ENCODE data around the gene C1QTNF3.
"Not testable (repeated sequence)": the region's sequence is repeated elsewhere in the genome, so short reads cannot be mapped to it uniquely, and the experiment has no call there.

C1QTNF3 gene

DNA sequence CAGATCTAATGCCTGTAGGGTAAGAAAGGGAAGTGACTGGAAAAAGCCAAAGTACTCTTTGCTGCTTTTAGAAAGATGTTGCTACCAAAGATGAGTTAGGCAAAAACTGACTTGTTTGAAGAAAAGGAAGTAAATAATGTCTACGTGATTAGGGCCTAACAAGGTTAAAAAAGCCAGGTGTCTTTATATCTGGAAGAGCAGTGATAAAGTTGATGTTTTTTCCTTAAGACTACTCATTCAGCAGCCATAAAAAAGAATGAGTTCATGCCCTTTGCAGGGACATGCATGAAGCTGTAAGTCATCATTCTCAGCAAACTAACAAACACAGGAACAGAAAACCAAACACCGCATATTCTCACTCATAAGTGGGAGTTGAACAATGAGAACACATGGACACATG lies 21.7 kb downstream of the C1QTNF3 start:
- no peaks in the 10 kb centered on the region for H3K9me3 Mint-ChIP-seq
- H3K4me3 Mint-ChIP-seq: no peak overlapping the region
- no peak for DNase-seq
- H3K27me3 Mint-ChIP-seq: no peaks in the 10 kb centered on the region
- peak overlapping the region; percentile 89 for H3K27ac Mint-ChIP-seq
- peaks cover 25% of the 10 kb centered on the region for H3K4me1 Mint-ChIP-seq
- CTCF ChIA-PET: interaction anchor here (1.1 to 2.6 kb wide), 2 partner anchors 24 to 51 kb away, joined by 4 to 7 read pairs; no protein-coding TSS in a partner anchor
- peaks cover 36% of the 10 kb centered on the region for H3K36me3 Mint-ChIP-seq

DNA sequence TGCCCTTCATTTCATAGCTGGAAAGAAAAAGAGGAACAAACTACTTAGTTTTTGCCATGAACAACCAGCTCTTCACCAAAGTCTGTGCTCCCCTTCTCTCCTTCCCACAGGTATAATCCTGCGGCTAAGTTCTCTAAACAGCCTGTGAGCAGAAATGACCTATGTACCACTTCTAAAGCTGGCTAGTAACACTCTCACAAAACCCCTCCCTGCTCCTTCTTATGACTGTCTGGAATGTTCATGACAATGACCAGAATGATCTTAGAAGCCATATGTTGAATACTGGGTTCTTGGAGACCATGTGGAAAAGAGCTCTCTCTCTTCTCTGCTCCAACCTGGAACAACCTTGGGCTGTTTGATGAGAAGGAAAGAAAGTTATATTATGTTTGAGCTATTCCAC lies 22.3 kb downstream of the C1QTNF3 start:
- Mint-ChIP-seq H3K4me3 (no peak overlapping the region), H3K27me3 (no peaks in the 10 kb centered on the region), H3K4me1 (peaks cover 25% of the 10 kb centered on the region), H3K9me3 (no peaks in the 10 kb centered on the region), H3K27ac (no peak overlapping the region), H3K36me3 (peaks cover 30% of the 10 kb centered on the region)
- no peak for DNase-seq
- CTCF ChIA-PET: interaction anchor here (1.7 to 2.6 kb wide), 2 partner anchors 23 to 25 kb away, joined by 5 to 7 read pairs; no protein-coding TSS in a partner anchor

DNA sequence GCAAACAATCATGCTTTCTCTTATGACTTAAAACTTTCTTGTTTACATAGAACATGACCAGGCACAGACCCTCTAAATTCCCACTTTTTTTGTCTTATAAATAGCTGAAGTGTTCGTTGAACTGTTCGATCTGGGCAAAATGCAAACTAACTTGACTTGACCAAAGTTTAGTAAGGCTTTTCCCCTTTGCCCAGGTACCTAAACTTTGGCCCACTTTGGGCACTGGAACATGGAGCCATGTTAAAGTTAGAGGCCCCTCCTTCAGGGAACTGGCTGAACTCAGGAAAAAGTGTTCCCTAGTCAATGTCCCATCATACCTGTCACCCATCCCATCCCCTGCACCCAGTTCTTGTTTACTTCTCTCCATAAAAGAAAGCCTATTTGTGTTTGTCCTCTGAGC lies 25.8 kb downstream of the C1QTNF3 start:
- Mint-ChIP-seq H3K27ac (no peak overlapping the region), H3K4me1 (peaks cover 15% of the 10 kb centered on the region)

DNA sequence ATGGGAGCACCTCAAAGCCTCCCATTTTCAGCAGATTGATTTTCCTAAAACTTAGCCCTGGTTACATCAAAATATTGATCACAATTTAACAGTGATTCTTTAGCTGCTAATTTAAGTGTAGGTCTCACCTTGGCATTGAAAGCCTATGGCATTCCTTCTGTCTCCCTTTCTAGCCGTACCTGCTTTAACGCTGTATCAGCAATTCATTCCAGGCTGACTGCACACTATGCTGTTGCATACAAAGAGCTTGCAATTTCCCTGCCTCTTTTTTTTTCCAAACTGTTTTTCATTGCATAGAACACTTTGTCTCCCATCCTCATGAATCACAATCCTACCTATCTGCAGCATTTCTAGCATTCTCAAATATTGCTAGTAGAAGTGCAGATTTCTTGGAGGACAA lies 26.3 kb downstream of the C1QTNF3 start:
- CTCF ChIA-PET: interaction anchor here (0.9 kb wide), 1 partner anchor 470 kb away, joined by 3 read pairs; no protein-coding TSS in a partner anchor
- peaks cover 21% of the 10 kb centered on the region for H3K36me3 Mint-ChIP-seq

More for the DNA sequence above, 25.8 kb downstream of the C1QTNF3 start:
- Mint-ChIP-seq H3K9me3 (peaks cover 2% of the 10 kb centered on the region), H3K4me3 (no peak overlapping the region), H3K27me3 (peaks cover 5% of the 10 kb centered on the region), H3K36me3 (peaks cover 23% of the 10 kb centered on the region)
- DNase-seq: no peak
- CTCF ChIA-PET: interaction anchor here (0.9 kb wide), 1 partner anchor 469 kb away, joined by 3 read pairs; no protein-coding TSS in a partner anchor

DNA sequence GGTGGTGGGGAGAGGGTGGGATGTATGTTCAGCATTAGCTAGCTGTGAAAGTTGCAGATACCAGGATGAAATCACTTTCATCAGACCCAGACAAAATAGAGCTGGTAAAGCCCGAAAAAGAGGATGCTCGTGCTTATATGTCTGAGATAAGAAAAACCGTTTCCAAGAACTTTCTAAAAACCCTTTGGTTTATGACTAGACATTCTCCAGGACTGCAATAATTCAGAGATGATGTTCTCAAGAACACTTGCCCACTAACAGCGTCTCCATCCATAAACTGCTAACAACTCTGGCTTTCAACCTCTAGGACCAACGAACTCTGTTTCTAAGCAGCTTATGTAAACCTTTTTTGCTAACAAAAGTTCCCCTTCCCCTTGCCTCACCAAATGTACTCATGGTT lies 26.8 kb downstream of the C1QTNF3 start:
- Mint-ChIP-seq H3K4me3 (no peak overlapping the region), H3K9me3 (peaks cover 2% of the 10 kb centered on the region), H3K27ac (no peak overlapping the region), H3K27me3 (peaks cover 6% of the 10 kb centered on the region), H3K36me3 (peaks cover 17% of the 10 kb centered on the region), H3K4me1 (peaks cover 5% of the 10 kb centered on the region)
- DNase-seq: no peak
- CTCF ChIA-PET: interaction anchor here (1.1 kb wide), 1 partner anchor 18 kb away, joined by 4 read pairs; no protein-coding TSS in a partner anchor

More for the DNA sequence above, 26.3 kb downstream of the C1QTNF3 start:
- no peak overlapping the region for H3K27ac Mint-ChIP-seq
- no peak overlapping the region for H3K4me3 Mint-ChIP-seq
- peaks cover 2% of the 10 kb centered on the region for H3K9me3 Mint-ChIP-seq
- H3K4me1 Mint-ChIP-seq: peaks cover 10% of the 10 kb centered on the region
- no peak for DNase-seq
- peaks cover 5% of the 10 kb centered on the region for H3K27me3 Mint-ChIP-seq

DNA sequence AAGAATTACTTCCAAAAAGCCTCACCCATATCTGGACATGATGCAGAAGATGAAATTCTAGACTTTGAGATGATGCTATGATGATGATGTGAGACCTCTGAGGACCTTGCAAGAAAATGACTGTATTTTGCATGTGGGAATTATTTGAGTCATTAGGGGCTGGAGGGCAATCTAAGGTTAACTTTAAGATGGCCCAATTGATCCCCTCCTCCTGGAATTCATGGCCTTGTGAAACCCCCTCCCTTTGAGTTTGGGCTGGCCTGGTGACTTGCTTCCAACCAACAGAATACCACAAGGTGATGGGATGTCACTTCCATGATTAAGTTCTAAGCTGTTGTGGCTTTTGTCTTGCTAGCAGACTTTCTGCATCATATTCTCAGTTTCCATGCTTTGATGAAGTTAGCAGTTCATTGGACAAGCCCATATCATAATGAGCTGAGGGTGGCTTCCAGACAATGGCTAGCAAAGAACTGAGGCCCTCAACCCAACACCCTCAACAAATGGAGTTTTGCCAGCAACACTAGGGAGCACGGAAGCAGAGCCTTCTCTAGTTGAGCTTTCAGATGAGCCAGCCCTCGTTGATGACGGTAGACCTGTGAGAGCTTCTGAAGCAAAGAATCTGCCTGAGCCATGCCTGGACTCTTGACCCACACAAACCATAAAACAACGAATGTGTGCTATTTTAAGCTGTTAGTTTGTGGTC lies 27.7 kb downstream of the C1QTNF3 start:
- Mint-ChIP-seq H3K27me3 (peaks cover 11% of the 10 kb centered on the region), H3K27ac (no peak overlapping the region), H3K4me1 (no peaks in the 10 kb centered on the region), H3K4me3 (no peak overlapping the region), H3K36me3 (peaks cover 8% of the 10 kb centered on the region), H3K9me3 (peaks cover 2% of the 10 kb centered on the region)
- no peak for DNase-seq
- CTCF ChIA-PET: interaction anchor here (1.1 kb wide), 1 partner anchor 17 kb away, joined by 4 read pairs; no protein-coding TSS in a partner anchor

DNA sequence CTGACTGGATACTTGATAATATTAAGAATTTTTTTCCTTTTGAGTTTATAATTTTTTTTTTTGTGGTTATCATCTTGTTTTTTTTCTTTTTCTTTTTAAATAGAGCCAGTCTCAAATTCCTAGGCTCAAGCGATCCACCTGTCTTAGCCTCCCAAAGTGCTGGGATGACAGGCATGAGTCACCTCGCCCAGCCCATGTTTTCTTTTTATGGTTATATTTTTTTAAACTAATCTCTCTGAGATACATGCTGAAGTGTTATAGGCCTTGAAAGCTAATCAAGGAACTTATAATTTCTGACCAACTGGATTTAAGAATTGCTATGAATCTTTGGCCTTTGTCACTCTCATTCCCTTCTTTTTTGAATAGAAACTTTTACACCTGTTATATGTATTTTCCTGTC lies 28.4 kb downstream of the C1QTNF3 start:
- peaks cover under 1% of the 10 kb centered on the region for H3K4me1 Mint-ChIP-seq
- CTCF ChIA-PET: no interaction called here
- no peak overlapping the region for H3K27ac Mint-ChIP-seq
- peaks cover 5% of the 10 kb centered on the region for H3K36me3 Mint-ChIP-seq
- DNase-seq: no peak
- H3K4me3 Mint-ChIP-seq: no peak overlapping the region
- H3K27me3 Mint-ChIP-seq: peaks cover 11% of the 10 kb centered on the region
- peaks cover 2% of the 10 kb centered on the region for H3K9me3 Mint-ChIP-seq

DNA sequence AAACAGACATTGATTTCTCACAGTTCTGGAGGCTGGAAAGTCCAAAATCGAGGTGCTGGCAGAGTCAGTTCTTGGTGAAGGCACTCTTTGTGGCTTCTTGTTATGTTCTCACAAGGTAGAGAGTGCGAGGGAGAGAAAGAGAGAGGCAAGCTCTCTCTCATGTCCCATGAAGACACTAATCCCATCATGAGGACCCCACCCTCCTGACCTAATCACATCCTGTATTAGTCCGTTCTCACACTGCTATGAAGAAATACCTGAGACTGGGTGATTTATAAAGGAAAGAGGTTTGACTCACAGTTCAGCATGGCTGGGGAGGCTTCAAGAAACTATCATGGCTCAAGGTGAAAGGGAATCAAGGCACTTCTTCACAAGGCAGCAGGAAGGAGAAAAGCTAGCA lies 29.5 kb downstream of the C1QTNF3 start:
- Mint-ChIP-seq H3K36me3 (no peaks in the 10 kb centered on the region), H3K27me3 (peaks cover 11% of the 10 kb centered on the region), H3K9me3 (peaks cover 2% of the 10 kb centered on the region), H3K4me1 (peaks cover 11% of the 10 kb centered on the region), H3K27ac (no peak overlapping the region), H3K4me3 (no peak overlapping the region)
- no peak for DNase-seq
- CTCF ChIA-PET: interaction anchor here (0.9 to 1.1 kb wide), 2 partner anchors 12 to 18 kb away, joined by 3 read pairs; no protein-coding TSS in a partner anchor

DNA sequence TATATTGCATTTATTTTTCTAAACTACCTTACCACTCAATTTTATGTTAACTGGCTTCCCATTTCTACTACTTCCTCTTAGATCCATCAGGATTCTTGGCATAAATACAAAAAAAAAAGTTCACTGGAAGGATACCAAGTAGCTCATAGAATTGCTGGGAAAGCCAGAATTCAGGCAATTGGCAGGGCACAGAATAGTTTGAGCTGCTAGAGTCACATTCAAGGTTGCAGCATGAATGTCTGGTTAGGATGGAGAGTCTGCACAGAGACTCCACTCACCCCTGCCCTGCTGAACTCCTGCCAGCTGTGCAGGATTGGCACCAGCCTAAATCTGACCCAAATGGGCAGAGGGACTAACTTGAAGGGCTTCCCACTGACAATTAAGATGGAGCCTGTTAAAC lies 30.2 kb downstream of the C1QTNF3 start:
- Mint-ChIP-seq H3K27me3 (peaks cover 11% of the 10 kb centered on the region), H3K27ac (no peak overlapping the region), H3K4me1 (peaks cover 14% of the 10 kb centered on the region), H3K4me3 (no peak overlapping the region), H3K9me3 (peaks cover 2% of the 10 kb centered on the region), H3K36me3 (no peaks in the 10 kb centered on the region)
- no peak for DNase-seq
- CTCF ChIA-PET: interaction anchor here (1.1 kb wide), 1 partner anchor 11 kb away, joined by 3 read pairs; no protein-coding TSS in a partner anchor

DNA sequence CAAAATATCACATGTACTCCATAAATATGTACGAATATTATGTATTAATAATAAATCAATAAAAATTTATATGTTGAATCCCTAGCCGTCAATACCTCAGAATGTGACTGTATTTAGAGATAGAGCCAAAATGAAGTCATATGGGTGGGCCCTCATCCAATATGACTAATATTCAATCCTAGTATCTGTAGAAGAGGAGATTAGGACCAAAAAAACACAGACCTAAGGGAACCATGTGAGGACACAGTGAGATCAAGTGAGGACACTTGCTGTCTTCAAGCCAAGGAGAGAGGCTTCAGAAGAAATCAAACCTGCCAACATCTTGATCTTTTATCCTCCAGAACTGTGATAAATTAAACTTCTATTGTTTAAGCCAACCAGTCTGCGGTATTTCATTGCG lies 31.5 kb downstream of the C1QTNF3 start:
- CTCF ChIA-PET: no interaction called here

DNA sequence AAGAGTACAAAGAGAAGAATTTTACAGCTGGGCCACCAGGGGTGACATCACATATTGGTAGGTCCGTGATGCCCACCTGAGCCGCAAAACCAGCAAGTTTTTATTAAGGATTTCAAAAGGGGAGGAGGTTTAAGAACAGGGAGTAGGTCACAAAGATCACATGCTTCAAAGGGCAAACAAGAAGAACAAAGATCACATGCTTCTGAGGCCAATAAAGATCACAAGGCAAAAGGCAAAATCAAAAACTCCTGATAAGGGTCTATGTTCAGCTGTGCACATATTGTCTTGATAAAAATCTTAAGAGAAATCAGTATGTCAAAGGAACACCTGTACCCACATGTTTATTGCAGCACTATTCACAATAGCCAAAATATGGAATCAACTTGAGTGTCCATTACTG lies 32.9 kb downstream of the C1QTNF3 start:
- CTCF ChIA-PET, H3K27ac Mint-ChIP-seq, H3K36me3 Mint-ChIP-seq, H3K9me3 Mint-ChIP-seq, H3K4me3 Mint-ChIP-seq, DNase-seq: not testable (repeated sequence)
- peaks cover 24% of the 10 kb centered on the region for H3K4me1 Mint-ChIP-seq
- H3K27me3 Mint-ChIP-seq: peaks cover 11% of the 10 kb centered on the region

More for the DNA sequence above, 31.5 kb downstream of the C1QTNF3 start:
- Mint-ChIP-seq H3K36me3 (no peaks in the 10 kb centered on the region), H3K9me3 (peaks cover 2% of the 10 kb centered on the region), H3K4me1 (peaks cover 22% of the 10 kb centered on the region), H3K4me3 (no peak overlapping the region), H3K27me3 (peaks cover 11% of the 10 kb centered on the region), H3K27ac (no peak overlapping the region)
- DNase-seq: no peak

DNA sequence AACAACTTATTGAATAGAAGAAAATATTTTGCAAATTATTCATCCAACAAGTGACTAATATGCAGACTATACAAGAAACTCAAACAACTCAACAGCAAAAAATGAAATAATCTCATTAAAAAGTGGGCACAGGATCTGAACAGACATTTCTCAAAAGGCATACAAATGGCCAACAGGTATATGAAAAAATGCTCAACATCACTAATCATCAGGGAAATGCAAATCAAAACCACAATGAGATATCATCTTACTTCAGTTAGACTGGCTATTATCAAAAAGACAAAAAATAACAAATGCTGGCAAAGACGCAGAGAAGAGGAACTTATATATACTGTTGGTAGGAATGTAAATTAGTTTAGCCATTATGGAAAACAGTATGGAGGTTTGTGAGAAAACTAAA lies 33.4 kb downstream of the C1QTNF3 start:
- peaks cover 11% of the 10 kb centered on the region for H3K27me3 Mint-ChIP-seq
- no peaks in the 10 kb centered on the region for H3K36me3 Mint-ChIP-seq
- peaks cover 2% of the 10 kb centered on the region for H3K9me3 Mint-ChIP-seq
- CTCF ChIA-PET: no interaction called here
- H3K4me1 Mint-ChIP-seq: peaks cover 24% of the 10 kb centered on the region
- no peak overlapping the region for H3K4me3 Mint-ChIP-seq
- no peak for DNase-seq
- H3K27ac Mint-ChIP-seq: no peak overlapping the region

DNA sequence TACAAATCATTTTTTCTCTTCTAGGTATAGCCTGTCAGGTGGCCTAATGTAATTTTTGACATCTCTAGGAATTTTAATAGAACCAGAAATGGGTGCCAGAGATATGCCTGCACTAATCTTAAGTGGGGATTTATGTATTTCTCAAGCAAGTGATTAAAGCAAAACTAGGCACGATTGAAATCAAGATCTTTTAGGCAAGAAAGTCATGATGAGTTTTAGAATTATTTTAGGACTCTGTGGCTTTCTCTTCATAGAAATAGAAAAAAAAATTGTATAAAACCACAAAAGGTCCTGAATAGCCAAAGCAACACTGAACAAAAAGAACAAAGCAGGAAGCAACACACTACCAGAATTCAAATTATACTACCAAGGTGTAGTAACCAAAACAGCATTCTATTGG lies 34.2 kb downstream of the C1QTNF3 start:
- H3K4me1 Mint-ChIP-seq: peaks cover 24% of the 10 kb centered on the region
- H3K36me3 Mint-ChIP-seq: peaks cover 3% of the 10 kb centered on the region
- H3K9me3 Mint-ChIP-seq: peaks cover 2% of the 10 kb centered on the region
- H3K27ac Mint-ChIP-seq: peak overlapping the region; percentile 96
- peaks cover 10% of the 10 kb centered on the region for H3K27me3 Mint-ChIP-seq
- CTCF ChIA-PET: interaction anchor here (1.0 to 1.3 kb wide), 2 partner anchors 11 to 13 kb away, joined by 3 to 4 read pairs; no protein-coding TSS in a partner anchor
- H3K4me3 Mint-ChIP-seq: peak overlapping the region; percentile 73
- DNase-seq: no peak

DNA sequence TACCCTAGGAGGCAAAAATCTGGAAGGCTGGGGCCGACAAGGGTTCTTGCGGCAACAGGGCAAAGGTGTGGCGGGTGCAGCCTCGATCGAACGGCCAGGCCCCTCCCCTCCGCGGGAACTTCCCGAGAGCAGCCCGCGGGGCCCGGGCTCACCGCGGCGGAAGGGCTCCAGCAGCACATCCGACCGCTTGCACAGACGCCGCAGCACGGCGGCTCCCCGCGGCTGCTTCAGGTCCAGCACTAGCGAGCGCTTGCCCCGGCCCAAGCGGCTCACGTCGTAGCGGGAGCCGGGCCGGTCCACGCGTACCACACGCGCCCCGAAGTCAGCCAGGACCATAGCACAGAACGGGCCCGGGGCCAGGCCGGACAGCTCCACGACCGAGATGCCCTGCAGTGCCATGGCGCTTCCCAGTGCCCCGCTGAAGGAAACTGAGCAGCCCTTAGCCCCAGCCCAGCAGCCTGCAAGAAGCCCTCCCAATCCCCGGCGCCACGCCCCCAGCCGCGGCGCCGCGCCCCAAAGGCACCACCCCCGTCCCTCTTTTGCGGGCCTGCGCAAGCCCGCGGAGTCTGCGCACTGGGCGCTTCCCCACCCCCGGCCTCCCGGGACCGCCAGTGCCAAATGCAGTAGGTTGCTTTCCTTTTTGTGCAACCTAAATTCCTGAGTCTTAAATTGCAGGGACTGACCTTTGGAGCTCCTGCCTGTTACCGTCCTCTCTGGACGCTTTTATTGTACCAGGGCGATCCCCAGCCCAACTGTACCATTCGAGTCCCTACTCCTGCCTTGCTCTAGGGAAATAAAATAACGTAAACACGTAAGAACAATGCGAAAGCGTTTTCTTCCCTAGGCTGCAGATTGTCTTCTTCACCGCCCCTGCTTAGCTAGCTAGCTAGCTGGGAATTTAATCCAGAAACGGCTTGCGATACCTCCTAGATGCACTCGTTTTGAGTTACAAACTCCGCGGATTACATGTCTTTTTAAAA lies 35.1 kb downstream of the C1QTNF3 start, which contains the start of gene AMACR:
TSS of gene AMACR (minus strand) at position 430 of the 980 bp plus-strand sequence. CDS start at position 399, 31 bp downstream.
- peaks cover 24% of the 10 kb centered on the region for H3K4me1 Mint-ChIP-seq
- DNase-seq: peak; percentile 88
- CTCF ChIA-PET: interaction anchor here (1.0 to 1.3 kb wide), 2 partner anchors 10 to 12 kb away, joined by 3 to 4 read pairs; no protein-coding TSS in a partner anchor
- H3K4me3 Mint-ChIP-seq: peak within 1 kb of the TSS; percentile 73
- peak within 1 kb of the TSS; percentile 96 for H3K27ac Mint-ChIP-seq
- peaks cover 6% of the 10 kb centered on the region for H3K27me3 Mint-ChIP-seq
- H3K9me3 Mint-ChIP-seq: no peaks in the 10 kb centered on the region
- H3K36me3 Mint-ChIP-seq: peaks cover 10% of the 10 kb centered on the region

All from activated naive CD4-positive, alpha-beta T cell treated with anti-CD3 and anti-CD28 coated beads, Interleukin-2, amount 10 ng/mL, durations not matched to agents 7 days and 5 days (primary cell).